ENCODE data around the gene SPRED2.
A peak's percentile ranks its signal among the peaks of the same experiment; 100 is the strongest.

Gene SPRED2

GRCh38 chr2:65350651-65351056 is 81.7 kb downstream of the SPRED2 start:
- peak; percentile 73 for ATAC-seq
- no peak for TF ChIP-seq ZC3H10 (CRISPR knock-in tag; IDR thresholded peaks at IDR 0.05)
- TF ChIP-seq ISL1 (CRISPR knock-in tag; IDR thresholded peaks at IDR 0.05), result no peak
- no peak for TF ChIP-seq ZNF8 (CRISPR knock-in tag; IDR thresholded peaks at IDR 0.05)
- no peak for TF ChIP-seq CSDC2 (CRISPR knock-in tag; IDR thresholded peaks at IDR 0.05)
- no peak for TF ChIP-seq RARB (CRISPR knock-in tag; IDR thresholded peaks at IDR 0.05)
- TF ChIP-seq OSR1 (CRISPR knock-in tag; IDR thresholded peaks at IDR 0.05), result no peak
- no peak for TF ChIP-seq ESRRG (CRISPR knock-in tag; IDR thresholded peaks at IDR 0.05)
- TF ChIP-seq SNAI2 (CRISPR knock-in tag; IDR thresholded peaks at IDR 0.05), result no peak
- TF ChIP-seq CREB5 (CRISPR knock-in tag; IDR thresholded peaks at IDR 0.05; ENCODE audit: low read depth), result no peak
- TF ChIP-seq TCF4 (CRISPR knock-in tag; IDR thresholded peaks at IDR 0.05; ENCODE audit: borderline replicate concordance), result no peak
- TF ChIP-seq ZNF70 (CRISPR knock-in tag; IDR thresholded peaks at IDR 0.05), result no peak
- TF ChIP-seq ZFP30 (CRISPR knock-in tag; IDR thresholded peaks at IDR 0.05), result no peak
- TF ChIP-seq GLIS3 (CRISPR knock-in tag; IDR thresholded peaks at IDR 0.05), result no peak
- TF ChIP-seq TOX (CRISPR knock-in tag; IDR thresholded peaks at IDR 0.05; ENCODE audit: borderline replicate concordance), result no peak
- no peak for TF ChIP-seq ZNF565 (CRISPR knock-in tag; conservative IDR thresholded peaks at IDR 0.05; ENCODE audit: low read depth)
- TF ChIP-seq POU6F1 (CRISPR knock-in tag; IDR thresholded peaks at IDR 0.05; ENCODE audit: borderline replicate concordance, low read depth), result no peak
- TF ChIP-seq CSRNP3 (CRISPR knock-in tag; IDR thresholded peaks at IDR 0.05), result no peak
- no peak for TF ChIP-seq PPARA (CRISPR knock-in tag; IDR thresholded peaks at IDR 0.05; ENCODE audit: borderline replicate concordance)

- TF ChIP-seq GLIS3 (CRISPR knock-in tag; IDR thresholded peaks at IDR 0.05), result no peak
- TF ChIP-seq OSR1 (CRISPR knock-in tag; IDR thresholded peaks at IDR 0.05), result no peak
- TF ChIP-seq TCF4 (CRISPR knock-in tag; IDR thresholded peaks at IDR 0.05; ENCODE audit: borderline replicate concordance), result peak; percentile 79; the same call in 1 of the 2 replicates
- TF ChIP-seq ZFP30 (CRISPR knock-in tag; IDR thresholded peaks at IDR 0.05), result 0 out of 2 replicates have a peak, but pooled peaks have one; percentile 8
- peak; percentile 15; the same call in 1 of the 2 replicates for TF ChIP-seq TSHZ2 (CRISPR knock-in tag; IDR thresholded peaks at IDR 0.05)
- TF ChIP-seq ZC3H10 (CRISPR knock-in tag; IDR thresholded peaks at IDR 0.05), result no peak
- peak; percentile 71 for ATAC-seq
Measured at GRCh38 chr2:65349863-65350262, 82.5 kb downstream of the SPRED2 start.

- TF ChIP-seq POU6F1 (CRISPR knock-in tag; IDR thresholded peaks at IDR 0.05; ENCODE audit: borderline replicate concordance, low read depth) (no peak), ZC3H10 (CRISPR knock-in tag; IDR thresholded peaks at IDR 0.05) (no peak), CSRNP3 (CRISPR knock-in tag; IDR thresholded peaks at IDR 0.05) (no peak)
- no peak for ATAC-seq
Measured at GRCh38 chr2:65347913-65348312, 84.5 kb downstream of the SPRED2 start.

All from SK-N-SH treated with all-trans-retinoic acid at 6 μM for 48 hours (cell line).